IMR-90 (cell line): ENCODE results near the gene NSUN6. TPM values are rescaled to one million over a fixed set of nuclear protein-coding genes. Genes with fewer than 3 reads are reported as not detected.
A peak's percentile ranks its signal among the peaks of the same experiment; 100 is the strongest.

Experiments
- ATAC-seq: fragments of 200-7000 bp; cut with Tn5 transposase; 2 replicates; pipeline ENCODE4 v1.9.1; 2020; ENCODE audit warnings: low read depth, mild to moderate bottlenecking, moderate library complexity
- BruUV-seq: library from RNA; stranded (reverse); fragments of 400-500 nt; replicated peaks from 2 replicates; lab custom pipeline; 2021; lab: Mats Ljungman, UMichigan
- CTCF ChIA-PET: fragments of 300-600 bp; formaldehyde crosslinking; extraction: SDS; loops from one replicate; lab custom pipeline; 2021; ENCODE audit warnings: antibody characterized with exemption; lab: Yijun Ruan, JAX
- POLR2A ChIA-PET: fragments of 300-600 bp; sonication (Branson Sonifier 250); formaldehyde crosslinking; loops from one replicate; lab custom pipeline; 2022; ENCODE audit warnings: antibody characterized with exemption; ENCODE audit not compliant: unreplicated experiment; lab: Charles Lee
- DNase-seq: peaks from one replicate; pipeline ENCODE4 v3.0.0; 2013
- H2AFZ ChIP-seq: replicated peaks from 2 replicates; pipeline ENCODE3; 2013; ENCODE audit warnings: low read length, mild to moderate bottlenecking; ENCODE audit not compliant: poor library complexity
- H2AK5ac ChIP-seq: 2 replicates; pipeline ENCODE4 v1.6.1; 2013; ENCODE audit warnings: low read depth, low read length, inconsistent platforms
- H2AK9ac ChIP-seq: replicated peaks from 2 replicates; pipeline ENCODE3; 2013; ENCODE audit warnings: mild to moderate bottlenecking, low read depth, low read length, moderate library complexity; ENCODE audit not compliant: poor library complexity
- H2BK120ac ChIP-seq: 2 replicates; pipeline ENCODE4 v1.6.1; 2013; ENCODE audit warnings: low read depth, low read length, inconsistent platforms
- H2BK15ac ChIP-seq: 3 replicates; pipeline ENCODE4 v1.6.1; 2013; ENCODE audit warnings: low read depth, low read length, inconsistent platforms
- H2BK20ac ChIP-seq: 2 replicates; pipeline ENCODE4 v1.6.1; 2013; ENCODE audit warnings: low read depth, mild to moderate bottlenecking, inconsistent platforms, low read length, moderate library complexity
- H2BK5ac ChIP-seq: 2 replicates; pipeline ENCODE4 v1.6.1; 2013; ENCODE audit warnings: mild to moderate bottlenecking, low read depth, low read length, inconsistent platforms; ENCODE audit not compliant: poor library complexity, severe bottlenecking
- H3K14ac ChIP-seq: replicated peaks from 2 replicates; pipeline ENCODE4 v1.6.1; 2013; ENCODE audit warnings: low read depth, low read length, inconsistent platforms
- H3K18ac ChIP-seq: 2 replicates; pipeline ENCODE4 v1.6.1; 2013; ENCODE audit warnings: low read depth, low read length, control low read depth
- H3K23ac ChIP-seq: 2 replicates; pipeline ENCODE4 v1.6.1; 2013; ENCODE audit warnings: low read depth, low read length, inconsistent platforms
- H3K27ac ChIP-seq: 2 replicates; pipeline ENCODE4 v1.5.1; 2013; ENCODE audit warnings: mild to moderate bottlenecking, control low read depth, low read length; ENCODE audit not compliant: insufficient read depth
- H3K27me3 ChIP-seq: 2 replicates; pipeline ENCODE4 v1.6.1; 2013; ENCODE audit warnings: low read length; ENCODE audit not compliant: control insufficient read depth, insufficient read depth
- H3K36me3 ChIP-seq: 2 replicates; pipeline ENCODE4 v1.6.1; 2013; ENCODE audit warnings: low read length, mixed read lengths; ENCODE audit not compliant: control insufficient read depth, insufficient read depth
- H3K4ac ChIP-seq: 2 replicates; pipeline ENCODE4 v1.6.1; 2013; ENCODE audit warnings: low read depth, low read length, inconsistent platforms
- H3K4me1 ChIP-seq: 2 replicates; pipeline ENCODE4 v1.6.1; 2013; ENCODE audit warnings: low read length, mixed read lengths; ENCODE audit not compliant: control insufficient read depth, insufficient read depth
- H3K4me2 ChIP-seq: 2 replicates; pipeline ENCODE4 v1.6.1; 2013; ENCODE audit warnings: low read depth, mild to moderate bottlenecking, control low read depth, low read length, moderate library complexity
- H3K4me3 ChIP-seq: 2 replicates; pipeline ENCODE4 v1.5.1; 2013; ENCODE audit warnings: low read depth, mild to moderate bottlenecking, control low read depth, low read length, moderate library complexity; ENCODE audit not compliant: insufficient read depth
- H3K56ac ChIP-seq: 2 replicates; pipeline ENCODE4 v1.6.1; 2013; ENCODE audit warnings: low read length, inconsistent platforms; ENCODE audit not compliant: insufficient read depth; ENCODE audit errors: extremely low read depth
- H3K79me1 ChIP-seq, 2 experiments: 2 replicates each; pipeline ENCODE4 v1.6.1; 2013; ENCODE audit warnings: low read length in 2 of 2, inconsistent platforms in 1 of 2, low read depth in 1 of 2
- H3K9ac ChIP-seq: 2 replicates; pipeline ENCODE4 v1.6.1; 2013; ENCODE audit warnings: low read depth, low read length, control low read depth
- H3K9me1 ChIP-seq: 2 replicates; pipeline ENCODE4 v1.6.1; 2013; ENCODE audit warnings: low read length, inconsistent platforms; ENCODE audit not compliant: insufficient read depth
- H3K9me3 ChIP-seq: 2 replicates; pipeline ENCODE4 v1.6.1; 2013; ENCODE audit warnings: low read length; ENCODE audit not compliant: control insufficient read depth, insufficient read depth
- H4K20me1 ChIP-seq: 2 replicates; pipeline ENCODE4 v1.6.1; 2013; ENCODE audit warnings: low read length, inconsistent platforms; ENCODE audit not compliant: insufficient read depth
- H4K5ac ChIP-seq: 2 replicates; pipeline ENCODE4 v1.6.1; 2013; ENCODE audit warnings: mild to moderate bottlenecking, low read depth, low read length, control low read depth
- H4K8ac ChIP-seq, 2 experiments: 2 replicates each; pipeline ENCODE4 v1.6.1; 2013; ENCODE audit warnings: low read depth in 2 of 2, low read length in 2 of 2, control low read depth in 1 of 2, inconsistent platforms in 1 of 2
- H4K91ac ChIP-seq: 2 replicates; pipeline ENCODE4 v1.6.1; 2013; ENCODE audit warnings: low read depth, low read length, inconsistent platforms; ENCODE audit not compliant: insufficient read depth
- CEBPB ChIP-seq: IDR thresholded peaks from 2 replicates; pipeline ENCODE4 v1.6.1; 2012; ENCODE audit warnings: low read depth, low read length, improper control_type of control experiment
- CHD1 ChIP-seq: IDR thresholded peaks from 2 replicates; pipeline ENCODE4 v1.6.1; 2012; ENCODE audit warnings: low read depth, low read length, improper control_type of control experiment
- MAFK ChIP-seq: IDR thresholded peaks from 2 replicates; pipeline ENCODE4 v1.6.1; 2012; ENCODE audit warnings: low read depth, low read length, improper control_type of control experiment
- MXI1 ChIP-seq: IDR thresholded peaks from 2 replicates; pipeline ENCODE4 v1.6.1; 2012; ENCODE audit warnings: low read depth, mild to moderate bottlenecking, low read length, moderate library complexity, borderline replicate concordance
- RAD21 ChIP-seq: IDR thresholded peaks from 2 replicates; pipeline ENCODE4 v1.6.1; 2012; ENCODE audit warnings: low read length, improper control_type of control experiment
- USF2 ChIP-seq: fragments of 150-350 bp; IDR thresholded peaks from 2 replicates; pipeline ENCODE4 v1.6.1; 2017; ENCODE audit warnings: mild to moderate bottlenecking, antibody characterized with exemption, low read length, low read depth
- WGBS, 2 experiments: methylation state at CpG; one replicate each; pipeline versions ENCODE4 v1.1.5 to v1.1.7; 2013; ENCODE audit warnings: missing lambda C conversion rate in 2 of 2; ENCODE audit not compliant: insufficient read length in 1 of 2; ENCODE audit errors: extremely low coverage in 2 of 2; 5-methylcytosine and 5-hydroxymethylcytosine counted together
- dilution Hi-C: fragments of 300-500 bp; cut with HindIII; formaldehyde crosslinking; loops from one replicate; pipeline ENCODE4 v1.14.3; 2018; ENCODE audit warnings: low sequenced_read_pairs; ENCODE audit not compliant: unreplicated experiment
- in situ Hi-C: fragments of 300-500 bp; cut with MboI; formaldehyde crosslinking; loops from 3 replicates; pipeline ENCODE4 v1.14.3; 2019; ENCODE audit warnings: low sequenced_read_pairs, inconsistent platforms, mixed read lengths
- intact Hi-C: fragments of 100-400 bp; cut with micrococcal nuclease; formaldehyde crosslinking; loops from 2 replicates; pipeline ENCODE4 v1.10.0; 2022
- polyA plus RNA-seq, 3 experiments: library from polyadenylated mRNA; depleted of rRNA; stranded (reverse); fragments of >200 nt; gene quantifications; 2 replicates each; pipeline ENCODE4 v1.2.3, GENCODE V29; 2012; ENCODE audit warnings: low replicate concordance in 1 of 3
- total RNA-seq: library from RNA; depleted of rRNA; stranded (reverse); fragments of >200 nt; gene quantifications from 2 replicates; pipeline ENCODE4 v1.2.3, GENCODE V29; 2012

Gene NSUN6
- total and polyA plus RNA-seq, 2 of the 4 experiments (the other 2 are of a cell fraction): 4.6 to 11.5 TPM

- TF ChIP-seq RAD21: no peak
- TF ChIP-seq MXI1: no peak
- no peak for TF ChIP-seq MAFK
- TF ChIP-seq USF2: no peak
- no peak for TF ChIP-seq CHD1
- peak; percentile 76 for TF ChIP-seq CEBPB
- Histone ChIP-seq H3K9me3 (no peaks in the 10 kb centered on the region), H3K4me3 (no peak overlapping the region), H3K56ac (no peak overlapping the region), H3K9me1 (no peaks in the 10 kb centered on the region), H2BK5ac (peak overlapping the region; percentile 61), H4K8ac (peak overlapping the region in 1 of 2 experiments; percentile 48; a peak in 2 of 4 replicates), H3K9ac (no peak overlapping the region), H3K14ac (peak overlapping the region; percentile 47; the same call in 1 of the 2 replicates), H3K27me3 (no peaks in the 10 kb centered on the region), H2AK9ac (no peak overlapping the region), H3K4me1 (peaks cover 14% of the 10 kb centered on the region), H2AFZ (no peak overlapping the region), H4K91ac (peak overlapping the region; percentile 4; the same call in 1 of the 2 replicates), H4K20me1 (no peaks in the 10 kb centered on the region), H3K4me2 (peak overlapping the region; percentile 25; the same call in 1 of the 2 replicates), H3K27ac (peak overlapping the region; percentile 40; the same call in 1 of the 2 replicates), H3K23ac (peak overlapping the region; percentile 7; the same call in 1 of the 2 replicates), H3K36me3 (peaks cover 5% of the 10 kb centered on the region), H2BK20ac (peak overlapping the region; percentile 30; the same call in 1 of the 2 replicates), H2AK5ac (no peak overlapping the region), H3K4ac (peak overlapping the region; percentile 30), H2BK15ac (no peak overlapping the region), H3K79me1 (peaks cover 0 to 4% of the 10 kb centered on the region in 2 experiments; a peak in 3 of 4 replicates), H4K5ac (peak overlapping the region; percentile 46; the same call in 1 of the 2 replicates), H2BK120ac (peak overlapping the region; percentile 64), H3K18ac (peak overlapping the region; percentile 74)
- intact Hi-C loops: loop anchor here (2.0 kb wide), 1 partner anchor 15 kb away; no protein-coding TSS in a partner anchor
- ChIA-PET CTCF (no interaction called here), POLR2A (no interaction called here)
- dilution Hi-C loops: no loop called here
- WGBS, 2 experiments: no CpG with 5 or more reads among the region's 2 CpGs
- in situ Hi-C loops: loop anchor here (10.0 to 25.0 kb wide), 2 partner anchors 953 to 1106 kb away; no protein-coding TSS in a partner anchor
- no TSS peak for BruUV-seq
- peak; percentile 50 for DNase-seq
- no peak for ATAC-seq
These were observed 30.0 kb upstream of the NSUN6 start for GRCh38 chr10:18681366-18681765.
